Stomach (tissue), 4 donors: Measurements from ENCODE around the gene TPSAB1.

Experiments
- EP300 ChIP-seq: sonication (generic); formaldehyde crosslinking; IDR thresholded peaks from one replicate; pipeline ENCODE4 v1.6.1; 2017; ENCODE audit warnings: antibody characterized with exemption
- POLR2A ChIP-seq, 4 donors: fragments of 450-650 bp; IDR thresholded peaks; one replicate each; pipeline ENCODE4 v1.6.1; 2016; ENCODE audit warnings: antibody characterized with exemption in 4 of 4, control low read depth in 2 of 4, mild to moderate bottlenecking in 1 of 4, moderate library complexity in 1 of 4
- POLR2AphosphoS5 ChIP-seq, 3 donors: sonication (generic); formaldehyde crosslinking; IDR thresholded peaks; one replicate each; pipeline ENCODE4 v1.6.1; 2016; ENCODE audit warnings: antibody characterized with exemption in 3 of 3
- TF ChIP-seq, protein P1 (sequence below), 7 experiments: fragments of 450-650 bp in 4 of 7; fragments of 200-600 bp in 3 of 7; sonication (generic) in 3 of 7; IDR thresholded peaks; one replicate each; pipeline ENCODE4 v1.5.1; 2016 to 2019; ENCODE audit warnings: antibody characterized with exemption in 7 of 7, control low read depth in 2 of 7, mild to moderate bottlenecking in 1 of 7

DNA sequence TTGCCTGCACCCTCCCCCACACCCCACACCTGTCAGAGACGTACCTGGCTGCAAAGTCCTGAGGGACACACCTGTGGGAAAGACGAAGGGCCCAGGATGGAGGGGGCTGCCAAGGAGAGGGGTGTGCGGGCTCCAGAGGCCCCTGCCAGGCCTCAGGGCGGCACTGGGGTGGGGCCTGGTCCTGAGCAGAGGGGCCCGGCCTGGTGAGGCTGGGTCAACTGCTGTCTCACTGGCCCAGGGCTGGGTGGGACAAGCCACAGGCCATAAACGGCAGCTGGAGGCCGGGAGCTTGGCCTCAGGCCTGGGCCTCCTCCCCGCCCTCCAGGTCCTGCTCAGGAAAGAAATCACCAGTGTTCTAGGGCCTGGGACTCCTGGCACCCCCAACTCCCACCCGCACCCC is 15.9 kb upstream of the TPSAB1 start:
- TF ChIP-seq, protein P1, sequence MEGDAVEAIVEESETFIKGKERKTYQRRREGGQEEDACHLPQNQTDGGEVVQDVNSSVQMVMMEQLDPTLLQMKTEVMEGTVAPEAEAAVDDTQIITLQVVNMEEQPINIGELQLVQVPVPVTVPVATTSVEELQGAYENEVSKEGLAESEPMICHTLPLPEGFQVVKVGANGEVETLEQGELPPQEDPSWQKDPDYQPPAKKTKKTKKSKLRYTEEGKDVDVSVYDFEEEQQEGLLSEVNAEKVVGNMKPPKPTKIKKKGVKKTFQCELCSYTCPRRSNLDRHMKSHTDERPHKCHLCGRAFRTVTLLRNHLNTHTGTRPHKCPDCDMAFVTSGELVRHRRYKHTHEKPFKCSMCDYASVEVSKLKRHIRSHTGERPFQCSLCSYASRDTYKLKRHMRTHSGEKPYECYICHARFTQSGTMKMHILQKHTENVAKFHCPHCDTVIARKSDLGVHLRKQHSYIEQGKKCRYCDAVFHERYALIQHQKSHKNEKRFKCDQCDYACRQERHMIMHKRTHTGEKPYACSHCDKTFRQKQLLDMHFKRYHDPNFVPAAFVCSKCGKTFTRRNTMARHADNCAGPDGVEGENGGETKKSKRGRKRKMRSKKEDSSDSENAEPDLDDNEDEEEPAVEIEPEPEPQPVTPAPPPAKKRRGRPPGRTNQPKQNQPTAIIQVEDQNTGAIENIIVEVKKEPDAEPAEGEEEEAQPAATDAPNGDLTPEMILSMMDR (IDR thresholded peaks at IDR 0.05): no peak
- TF ChIP-seq POLR2A (IDR thresholded peaks at IDR 0.05): no peak
- TF ChIP-seq POLR2AphosphoS5 (IDR thresholded peaks at IDR 0.05): no peak
- no peak for TF ChIP-seq EP300
